Measurements from ENCODE around the gene ZBTB46.

The ZBTB46 gene

GRCh38 chr20:63705232-63706026, 125.6 kb downstream of the ZBTB46 start:
- peak overlapping the region; percentile 97 for H3K27ac ChIP-seq
- POLR2A ChIA-PET (ENCODE audit: low non-redundant PET), result interaction anchor here (1.1 kb wide), 1 partner anchor 14 kb away, joined by 7 read pairs; no protein-coding TSS in a partner anchor
- TF ChIP-seq, protein P1, sequence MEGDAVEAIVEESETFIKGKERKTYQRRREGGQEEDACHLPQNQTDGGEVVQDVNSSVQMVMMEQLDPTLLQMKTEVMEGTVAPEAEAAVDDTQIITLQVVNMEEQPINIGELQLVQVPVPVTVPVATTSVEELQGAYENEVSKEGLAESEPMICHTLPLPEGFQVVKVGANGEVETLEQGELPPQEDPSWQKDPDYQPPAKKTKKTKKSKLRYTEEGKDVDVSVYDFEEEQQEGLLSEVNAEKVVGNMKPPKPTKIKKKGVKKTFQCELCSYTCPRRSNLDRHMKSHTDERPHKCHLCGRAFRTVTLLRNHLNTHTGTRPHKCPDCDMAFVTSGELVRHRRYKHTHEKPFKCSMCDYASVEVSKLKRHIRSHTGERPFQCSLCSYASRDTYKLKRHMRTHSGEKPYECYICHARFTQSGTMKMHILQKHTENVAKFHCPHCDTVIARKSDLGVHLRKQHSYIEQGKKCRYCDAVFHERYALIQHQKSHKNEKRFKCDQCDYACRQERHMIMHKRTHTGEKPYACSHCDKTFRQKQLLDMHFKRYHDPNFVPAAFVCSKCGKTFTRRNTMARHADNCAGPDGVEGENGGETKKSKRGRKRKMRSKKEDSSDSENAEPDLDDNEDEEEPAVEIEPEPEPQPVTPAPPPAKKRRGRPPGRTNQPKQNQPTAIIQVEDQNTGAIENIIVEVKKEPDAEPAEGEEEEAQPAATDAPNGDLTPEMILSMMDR (conservative IDR thresholded peaks at IDR 0.05; ENCODE audit: low read depth), result no peak
- CTCF ChIA-PET, result interaction anchor here (0.8 to 2.7 kb wide), 6 partner anchors 9 to 275 kb away, joined by 3 to 8 read pairs (median 4); partner anchors contain the start of genes PTK6 and TNFRSF6B
- no peak for DNase-seq (ENCODE audit: low spot score)

- POLR2A ChIA-PET (ENCODE audit: low non-redundant PET), result no interaction called here
- no peak for DNase-seq (ENCODE audit: low spot score)
- peak overlapping the region; percentile 97 for H3K27ac ChIP-seq
- CTCF ChIA-PET, result no interaction called here
- TF ChIP-seq, protein P1 (conservative IDR thresholded peaks at IDR 0.05; ENCODE audit: low read depth), result no peak
Observed at GRCh38 chr20:63704749-63705117, 126.3 kb downstream of the ZBTB46 start.

GRCh38 chr20:63703976-63704748, 126.9 kb downstream of the ZBTB46 start:
- TF ChIP-seq, protein P1 (conservative IDR thresholded peaks at IDR 0.05; ENCODE audit: low read depth), result no peak
- CTCF ChIA-PET, result interaction anchor here (2.0 kb wide), 1 partner anchor 269 kb away, joined by 10 read pairs; no protein-coding TSS in a partner anchor
- POLR2A ChIA-PET (ENCODE audit: low non-redundant PET), result no interaction called here
- peak overlapping the region; percentile 97 for H3K27ac ChIP-seq
- no peak for DNase-seq (ENCODE audit: low spot score)

GRCh38 chr20:63703471-63703975, 127.5 kb downstream of the ZBTB46 start:
- ChIA-PET CTCF (interaction anchor here (2.0 kb wide), 1 partner anchor 270 kb away, joined by 10 read pairs; no protein-coding TSS in a partner anchor), POLR2A (ENCODE audit: low non-redundant PET) (interaction anchor here (0.6 to 1.0 kb wide), 3 partner anchors 38 to 162 kb away, joined by 3 read pairs; partner anchors contain the start of gene TPD52L2)
- no peak for DNase-seq (ENCODE audit: low spot score)
- peak overlapping the region; percentile 97 for H3K27ac ChIP-seq
- TF ChIP-seq, protein P1 (conservative IDR thresholded peaks at IDR 0.05; ENCODE audit: low read depth), result no peak

- CTCF ChIA-PET, result interaction anchor here (2.0 kb wide), 1 partner anchor 271 kb away, joined by 10 read pairs; no protein-coding TSS in a partner anchor
- POLR2A ChIA-PET (ENCODE audit: low non-redundant PET), result interaction anchor here (0.6 to 1.0 kb wide), 3 partner anchors 38 to 162 kb away, joined by 3 read pairs; partner anchors contain the start of gene TPD52L2
- peak overlapping the region; percentile 97 for H3K27ac ChIP-seq
- no peak for DNase-seq (ENCODE audit: low spot score)
- TF ChIP-seq, protein P1 (conservative IDR thresholded peaks at IDR 0.05; ENCODE audit: low read depth), result no peak
Observed at GRCh38 chr20:63702751-63703470, 128.2 kb downstream of the ZBTB46 start.

Measured in RWPE1 (cell line).